GM21367 (cell line): ENCODE results near the gene AP1B1.
A peak's percentile ranks its signal among the peaks of the same experiment; 100 is the strongest.
"Not testable (repeated sequence)": the region's sequence is repeated elsewhere in the genome, so short reads cannot be mapped to it uniquely, and the experiment has no call there.

Source experiments
- ATAC-seq: cut with Tn5 transposase; IDR thresholded peaks from one replicate; pipeline ENCODE4 v1.9.1; 2021; ENCODE audit not compliant: unreplicated experiment

AP1B1 gene

DNA sequence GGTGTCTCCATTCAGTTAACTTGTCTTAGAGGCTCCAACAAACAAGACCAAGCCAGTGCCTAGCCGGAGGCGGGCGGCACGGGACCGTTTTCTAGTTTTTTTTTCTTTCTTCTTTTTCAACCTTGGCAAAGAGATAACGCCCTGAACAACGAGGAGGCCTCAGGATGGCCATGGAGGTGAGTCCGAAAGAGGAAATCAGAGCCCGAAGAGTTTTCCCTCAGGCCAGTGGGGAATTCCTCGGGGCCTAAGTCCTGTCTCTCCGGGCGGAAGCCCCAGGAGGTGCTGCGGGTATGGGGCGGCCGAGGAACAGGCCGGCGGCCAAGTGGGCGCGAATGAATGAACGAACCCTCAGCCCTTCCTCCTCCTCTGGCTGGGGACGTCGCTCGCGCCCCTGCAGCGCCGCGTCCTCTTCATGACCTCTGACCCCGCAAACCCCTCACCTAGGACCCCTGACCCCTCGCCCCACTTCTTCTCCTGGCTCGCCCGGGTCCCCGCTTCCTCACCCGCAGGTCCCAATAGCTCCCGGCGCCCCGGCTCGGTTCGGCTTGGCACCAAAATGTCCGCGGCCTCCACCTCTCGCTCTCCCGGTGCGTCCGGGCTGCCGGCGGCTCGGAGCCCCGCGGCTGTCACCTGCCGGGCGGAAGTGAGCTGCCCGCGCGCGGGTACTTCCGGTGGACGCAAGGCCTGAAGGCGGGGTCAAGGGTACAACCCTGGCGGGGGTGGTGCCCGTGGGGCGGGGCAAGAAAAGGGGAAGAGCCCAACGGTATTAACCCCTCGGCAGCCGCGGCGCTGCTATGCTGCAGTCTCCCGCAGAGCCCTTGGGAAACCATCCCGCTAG is at the start of gene AP1B1:
Gene AP1B1, minus strand, starts transcription at position 650 of the 838 bp plus-strand sequence. CDS start 21,327 bp downstream, outside the sequence.
- ATAC-seq: peak; percentile 68

DNA sequence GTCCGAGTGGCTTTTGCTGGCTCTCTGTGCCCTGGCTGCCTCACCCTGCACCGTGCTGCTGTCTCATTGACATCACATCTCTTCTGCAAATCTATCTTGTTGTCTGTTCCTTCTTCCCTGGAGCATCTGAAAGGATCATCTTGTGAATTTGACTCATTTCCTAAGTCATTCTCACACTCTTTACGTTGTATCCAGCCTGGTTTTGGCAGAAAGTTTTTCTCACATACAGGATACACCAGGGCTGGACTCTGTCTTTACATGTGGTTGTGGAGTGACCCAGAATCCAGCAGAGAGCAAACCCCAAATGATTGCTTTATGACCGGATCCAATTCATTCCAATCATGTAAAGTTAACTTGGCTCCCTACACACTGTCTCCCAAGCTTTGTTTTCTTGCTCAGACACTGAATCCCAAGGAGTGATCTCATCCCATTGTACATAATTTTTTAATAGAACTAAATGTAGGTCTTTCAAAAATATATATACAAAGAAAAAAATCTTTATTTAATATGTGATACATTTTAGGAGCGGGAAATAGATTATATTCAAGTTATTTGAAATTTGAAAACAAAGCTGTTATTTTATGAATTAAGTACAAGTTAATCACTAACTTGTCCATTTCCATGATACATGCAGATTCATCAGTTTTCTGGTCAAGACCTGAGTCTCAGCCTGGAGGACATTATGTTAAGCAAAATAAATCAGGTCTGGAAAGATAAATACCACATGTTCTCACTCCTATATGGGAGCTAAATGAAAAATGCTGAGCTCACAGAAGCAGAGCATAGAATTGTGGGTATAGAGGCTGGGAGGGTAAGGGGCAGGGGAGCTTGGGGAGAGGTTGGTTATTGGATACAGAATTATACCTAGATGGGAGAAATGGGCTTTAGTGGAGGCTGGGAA is 47.1 kb upstream of the AP1B1 start:
- ATAC-seq: no peak

DNA sequence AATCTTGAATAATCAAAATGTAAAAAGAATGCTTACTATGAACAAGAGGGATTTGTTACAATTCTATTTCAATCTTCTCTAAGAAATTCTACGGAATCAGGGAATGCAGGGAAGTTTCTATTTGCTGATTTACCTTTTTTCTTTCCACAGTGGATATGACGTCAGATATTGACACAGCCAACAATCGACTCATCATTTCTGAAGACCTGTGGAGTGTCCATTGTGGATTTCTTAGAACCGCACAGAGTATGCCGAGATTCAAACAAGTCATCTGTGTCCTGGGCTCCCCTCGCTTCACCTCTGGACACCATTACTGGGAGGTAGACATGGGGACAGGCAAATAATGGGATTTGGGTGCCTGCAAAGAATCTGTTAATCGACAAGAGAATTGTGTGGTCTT is 45.9 kb upstream of the AP1B1 start:
- no peak for ATAC-seq

DNA sequence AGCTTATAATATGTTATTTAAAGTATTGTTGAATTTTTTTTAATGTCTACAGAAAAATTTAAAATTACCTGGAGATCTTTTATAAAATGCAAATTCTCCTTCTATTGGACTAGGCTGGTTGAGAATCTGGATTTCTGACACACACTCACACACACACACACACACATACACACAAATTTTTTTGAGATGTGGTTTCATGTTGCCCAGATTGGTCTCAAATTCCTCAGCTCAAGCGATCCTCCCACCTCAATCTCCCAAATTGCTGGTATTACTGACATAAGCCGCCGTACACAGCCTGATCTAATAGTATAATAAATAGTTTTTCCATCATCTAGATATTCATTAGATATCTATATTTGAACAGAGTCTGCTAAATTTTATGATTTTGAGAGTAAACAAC is 45.5 kb upstream of the AP1B1 start:
- no peak for ATAC-seq

DNA sequence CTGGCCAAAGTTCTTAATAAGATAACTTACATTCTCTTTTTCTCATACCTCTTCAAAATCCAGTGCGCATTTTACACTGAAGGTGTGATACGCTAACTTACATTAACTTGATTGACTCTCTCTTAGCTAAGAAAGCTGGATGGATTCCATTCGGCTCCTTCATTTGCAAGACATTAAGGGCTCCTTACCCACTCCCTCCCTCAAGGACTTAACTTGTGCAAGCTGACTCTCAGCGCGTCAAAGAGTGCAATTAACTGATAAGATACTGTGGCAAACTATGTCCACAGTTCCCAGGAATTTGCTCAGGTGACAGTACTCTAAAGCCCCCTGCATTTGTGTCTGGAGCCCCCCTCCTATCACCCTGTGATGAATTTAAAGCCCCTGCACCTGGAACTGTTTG is 43.6 kb upstream of the AP1B1 start:
- no peak for ATAC-seq

DNA sequence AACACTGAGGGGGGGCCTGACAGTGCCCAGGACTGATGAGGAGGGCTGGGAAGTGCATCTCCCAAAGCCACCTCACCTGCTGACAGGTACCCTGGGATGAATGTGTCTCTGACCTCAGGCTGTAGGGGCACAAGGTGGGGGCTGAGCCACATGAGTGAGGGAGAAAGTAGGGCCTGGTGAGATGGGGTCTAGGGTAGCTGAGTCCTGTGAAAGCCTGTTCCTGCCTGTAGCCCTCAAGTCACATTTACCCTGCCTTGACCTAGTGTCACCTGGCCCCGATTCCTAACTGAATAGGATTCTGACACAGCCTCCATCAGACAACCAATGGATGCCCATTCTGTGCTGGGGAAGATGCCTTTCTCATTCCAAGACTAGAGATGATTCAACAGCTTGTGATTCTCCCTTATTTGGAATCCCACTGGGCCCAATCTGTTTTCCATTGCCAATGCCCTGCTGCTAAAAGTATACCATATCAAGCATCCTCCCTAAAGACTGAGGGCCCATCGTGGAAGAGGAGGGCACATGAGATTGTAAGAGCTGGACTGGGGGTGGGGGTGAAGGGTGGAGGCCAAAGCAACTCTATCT is 38.9 kb upstream of the AP1B1 start:
- no peak for ATAC-seq

DNA sequence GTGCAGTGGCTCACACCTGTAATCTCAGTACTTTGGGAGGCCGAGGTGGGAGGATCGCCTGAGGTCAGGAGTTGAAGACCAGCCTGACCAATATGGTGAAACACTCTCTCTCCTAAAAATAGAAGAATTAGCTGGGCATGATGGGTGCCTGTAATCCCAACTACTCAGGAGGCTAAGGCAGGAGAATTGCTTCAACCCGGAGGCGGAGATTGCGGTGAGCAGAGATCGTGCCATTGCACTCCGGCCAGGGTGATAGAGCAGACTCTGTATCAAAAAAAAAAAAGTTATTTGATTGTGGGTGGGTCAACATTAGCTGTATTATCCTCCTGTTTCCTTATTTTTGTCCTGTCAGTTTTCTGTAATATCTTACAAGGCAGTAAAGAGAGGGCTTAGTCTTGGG is 38.1 kb upstream of the AP1B1 start:
- ATAC-seq: no peak

DNA sequence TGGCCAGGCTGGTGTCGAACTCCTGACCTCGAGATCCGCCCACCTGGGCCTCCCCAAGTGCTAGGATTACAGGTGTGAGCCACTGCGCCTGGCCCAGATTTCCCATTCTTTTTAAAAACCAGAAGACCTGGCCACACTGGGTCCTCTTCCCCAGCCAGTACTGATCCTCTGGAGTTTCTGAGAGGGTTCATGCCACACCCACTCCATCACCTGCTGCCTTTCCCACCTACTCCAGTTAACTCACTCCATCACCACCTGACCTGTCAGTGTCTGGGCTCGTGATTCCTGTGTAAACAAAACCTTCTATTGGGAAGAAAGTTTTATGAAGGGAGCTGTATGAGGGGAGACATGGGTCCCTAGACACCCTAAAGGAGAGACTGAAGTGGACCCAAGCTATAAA is 30.3 kb upstream of the AP1B1 start:
- not testable (repeated sequence) for ATAC-seq

DNA sequence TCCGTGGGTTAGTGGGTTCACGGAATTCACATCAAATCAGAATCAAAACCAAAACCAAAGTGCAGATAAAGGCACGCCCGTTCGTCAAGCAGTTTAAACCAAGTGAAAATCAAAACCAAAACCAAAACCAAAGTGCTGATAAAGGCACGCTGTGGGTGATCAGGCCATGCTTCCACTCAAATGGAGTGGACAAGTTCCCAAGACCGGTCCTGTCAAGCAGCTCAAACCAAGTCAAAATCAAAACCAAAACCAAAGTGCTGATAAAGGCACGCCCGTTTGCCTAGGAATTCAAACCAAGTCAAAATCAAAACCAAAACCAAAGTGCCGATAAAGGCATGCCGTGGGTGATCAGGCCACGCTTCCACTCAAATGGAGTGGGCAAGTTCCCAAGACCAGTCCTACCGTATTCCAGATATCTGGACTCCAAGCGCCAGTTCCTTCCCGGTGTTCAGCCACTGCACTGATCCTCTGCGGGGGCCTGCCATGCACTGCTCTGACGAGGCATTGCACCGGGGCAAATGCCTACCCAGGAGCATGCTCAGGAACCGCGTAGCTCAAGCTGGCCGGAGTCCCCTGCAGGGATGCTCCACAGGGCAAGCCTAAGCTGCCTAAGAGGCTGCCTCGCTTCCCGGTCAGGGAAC is 26.7 kb upstream of the AP1B1 start:
- ATAC-seq: not testable (repeated sequence)

DNA sequence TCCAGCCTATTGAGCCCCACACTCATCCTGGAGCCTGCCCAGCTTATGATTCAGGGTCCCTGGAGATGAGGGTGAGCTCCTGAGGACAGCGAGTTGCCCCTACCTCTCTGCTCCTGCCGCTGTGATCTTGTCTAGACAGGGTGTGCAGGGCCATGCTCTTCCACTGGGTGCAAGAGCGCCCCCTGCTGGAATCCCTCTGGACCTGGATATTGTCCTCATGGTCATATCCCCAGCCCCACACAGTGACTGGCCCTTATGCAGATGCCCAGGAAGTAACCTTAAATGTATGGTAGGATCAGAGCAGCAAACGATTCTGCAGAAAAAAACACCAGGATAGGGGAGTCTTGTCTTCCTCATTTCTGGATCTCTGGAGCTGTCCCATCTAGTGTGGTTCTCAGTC is 24.4 kb upstream of the AP1B1 start:
- ATAC-seq: not testable (repeated sequence)

DNA sequence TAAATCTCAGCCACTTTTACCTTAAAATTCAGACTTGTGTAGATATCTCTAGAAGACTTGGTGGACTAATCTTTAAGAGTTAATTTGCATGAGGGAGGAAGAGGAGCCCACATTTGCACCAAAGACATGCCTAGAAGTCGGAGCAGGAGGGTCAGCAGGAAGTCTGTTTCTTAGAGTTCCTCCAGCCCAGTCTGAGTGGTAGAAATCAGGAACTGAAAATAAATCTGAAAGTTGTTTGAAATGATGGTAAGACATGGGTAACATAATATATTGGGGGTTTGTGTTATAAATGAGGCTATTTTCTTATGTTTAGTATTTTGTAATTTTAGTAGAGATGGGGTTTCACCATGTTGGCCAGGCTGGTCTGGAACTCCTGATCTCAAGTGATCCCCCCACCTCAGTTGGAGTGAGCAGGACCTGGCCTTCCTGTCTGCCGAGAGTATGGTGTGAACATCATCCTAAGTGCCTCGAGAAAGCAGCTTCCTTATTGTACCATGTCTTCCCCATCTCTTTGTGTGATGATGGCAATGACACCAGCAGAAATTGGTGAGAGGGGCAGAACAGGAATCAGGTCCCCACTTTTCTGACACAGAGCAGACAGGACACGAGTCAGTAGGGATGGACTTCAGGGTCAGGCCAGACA is 23.3 kb upstream of the AP1B1 start:
- not testable (repeated sequence) for ATAC-seq

DNA sequence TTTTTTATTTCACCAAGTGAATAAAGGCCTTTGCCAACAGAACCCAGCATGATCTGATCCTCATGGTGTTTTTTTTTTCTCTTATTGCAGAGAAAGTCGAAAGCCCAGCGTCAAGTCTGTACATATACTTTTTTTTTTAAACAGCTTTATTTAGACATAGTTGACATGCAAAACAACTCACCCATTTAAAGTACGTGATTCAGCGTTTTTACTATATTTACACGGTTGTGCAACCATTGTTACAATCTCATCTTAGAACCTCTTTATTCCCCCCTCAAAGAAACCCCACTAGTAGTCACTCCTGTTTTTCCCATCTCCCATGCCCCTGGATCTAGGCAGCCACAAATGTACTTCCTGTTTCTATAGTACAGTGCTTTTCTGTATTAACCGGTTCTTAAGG is 20.6 kb upstream of the AP1B1 start:
- ATAC-seq: no peak

DNA sequence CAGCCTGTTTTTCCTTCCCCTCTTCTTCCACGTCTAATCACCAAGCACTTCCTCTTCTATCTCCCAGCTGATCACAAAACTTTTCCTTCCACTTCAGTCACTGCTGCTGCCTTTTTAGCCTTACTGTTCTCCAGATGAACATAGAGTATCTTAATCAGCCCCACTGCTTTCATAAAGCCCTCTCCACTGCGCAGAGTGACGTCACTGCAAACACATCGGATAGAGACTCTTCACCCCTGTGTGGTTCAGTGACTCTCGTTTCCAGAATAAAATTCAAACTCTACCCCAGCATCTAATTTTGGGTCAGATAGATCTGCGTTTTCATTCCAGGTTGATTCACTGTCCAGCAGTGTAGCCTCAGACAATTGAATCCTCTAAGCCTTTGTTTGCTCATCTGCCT is 13.2 kb upstream of the AP1B1 start:
- ATAC-seq: not testable (repeated sequence)

DNA sequence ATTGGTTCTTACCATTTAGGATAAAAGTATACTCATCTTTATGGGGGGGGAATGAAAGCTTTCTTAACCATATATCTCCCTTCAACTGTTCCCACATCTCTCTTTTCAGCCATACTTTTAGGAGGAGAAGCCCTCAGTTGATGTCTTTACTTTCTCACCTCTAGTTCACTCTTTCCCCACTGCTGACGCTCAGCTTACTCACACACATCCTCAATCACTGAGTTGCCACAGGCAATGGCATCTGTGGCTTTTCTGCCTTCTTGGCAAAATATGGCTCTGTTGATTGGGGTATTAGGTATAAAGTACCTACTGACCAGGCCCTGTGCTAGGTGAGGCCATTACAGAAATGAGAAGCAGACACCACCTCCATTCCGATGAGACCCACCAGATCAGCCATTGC is 12.2 kb upstream of the AP1B1 start:
- ATAC-seq: no peak

DNA sequence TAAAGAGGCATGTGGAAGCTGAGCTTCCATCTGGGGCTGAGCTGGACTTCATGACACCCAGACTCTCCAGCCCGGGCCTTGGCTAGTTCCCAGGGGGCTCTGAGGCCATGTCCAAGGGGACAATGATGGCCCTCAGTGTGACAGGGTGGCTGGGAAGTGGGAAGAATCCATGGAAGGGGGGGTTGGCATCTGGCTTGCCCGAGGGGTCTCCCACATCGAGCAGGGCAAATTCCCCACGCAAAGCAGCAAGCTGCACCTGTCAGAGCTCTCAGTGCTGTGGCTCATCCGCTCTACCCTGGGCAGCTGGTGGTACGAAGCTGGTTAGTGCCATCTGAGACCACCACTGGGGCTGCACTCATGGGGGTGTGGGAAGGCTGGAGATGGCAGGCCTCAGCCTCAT is 9.4 kb upstream of the AP1B1 start:
- no peak for ATAC-seq

DNA sequence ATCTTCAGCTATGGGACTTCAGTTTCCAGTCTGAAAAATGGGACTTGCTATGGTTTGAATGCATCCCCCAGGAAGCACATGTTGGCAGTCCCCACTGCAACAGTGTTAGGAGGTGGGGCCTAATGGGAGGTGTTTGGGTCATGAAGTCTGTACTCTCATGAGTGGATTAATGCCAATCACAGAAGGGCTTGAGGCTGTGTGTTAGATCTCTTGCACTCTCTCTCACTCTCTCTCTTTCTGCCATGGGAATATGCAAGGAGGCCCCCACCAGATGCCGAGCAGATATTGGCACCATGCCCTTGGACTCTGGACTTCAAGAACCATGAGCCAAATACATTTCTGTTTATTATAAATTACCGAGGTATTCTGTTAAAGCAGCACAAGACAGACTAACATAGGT is 7.8 kb upstream of the AP1B1 start:
- ATAC-seq: no peak

DNA sequence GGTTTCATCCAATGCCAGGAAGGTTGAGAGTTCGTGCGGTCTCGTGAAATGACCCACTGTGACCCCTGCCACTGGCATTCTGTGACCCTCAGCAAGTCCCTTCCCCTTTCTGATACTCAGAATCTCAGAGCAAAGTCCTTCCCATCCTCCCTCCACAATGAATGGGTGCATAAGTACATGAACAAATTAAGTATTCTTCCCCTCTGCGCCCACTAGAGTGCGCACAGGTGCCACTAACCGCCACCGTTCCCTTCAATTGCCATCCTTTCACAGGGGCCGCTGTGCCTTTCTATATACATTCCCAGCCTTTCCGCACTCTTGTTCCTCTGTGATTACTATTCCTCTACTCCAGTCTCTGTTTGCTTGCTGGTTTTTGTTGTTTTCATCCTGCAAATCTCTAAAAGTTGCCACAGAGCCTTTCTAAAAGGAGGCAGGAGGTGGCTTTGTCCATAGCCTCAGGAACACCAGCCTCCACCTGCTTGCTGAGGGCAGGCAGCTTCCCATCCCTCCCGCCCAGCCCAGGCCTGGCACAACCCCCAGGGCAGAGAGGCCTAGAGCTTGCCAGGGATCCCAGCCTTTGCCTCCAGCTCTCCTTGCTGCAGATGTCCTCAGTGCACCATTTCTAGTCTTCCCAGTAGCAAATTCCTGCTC is 6.7 kb upstream of the AP1B1 start:
- ATAC-seq: peak; percentile 55

DNA sequence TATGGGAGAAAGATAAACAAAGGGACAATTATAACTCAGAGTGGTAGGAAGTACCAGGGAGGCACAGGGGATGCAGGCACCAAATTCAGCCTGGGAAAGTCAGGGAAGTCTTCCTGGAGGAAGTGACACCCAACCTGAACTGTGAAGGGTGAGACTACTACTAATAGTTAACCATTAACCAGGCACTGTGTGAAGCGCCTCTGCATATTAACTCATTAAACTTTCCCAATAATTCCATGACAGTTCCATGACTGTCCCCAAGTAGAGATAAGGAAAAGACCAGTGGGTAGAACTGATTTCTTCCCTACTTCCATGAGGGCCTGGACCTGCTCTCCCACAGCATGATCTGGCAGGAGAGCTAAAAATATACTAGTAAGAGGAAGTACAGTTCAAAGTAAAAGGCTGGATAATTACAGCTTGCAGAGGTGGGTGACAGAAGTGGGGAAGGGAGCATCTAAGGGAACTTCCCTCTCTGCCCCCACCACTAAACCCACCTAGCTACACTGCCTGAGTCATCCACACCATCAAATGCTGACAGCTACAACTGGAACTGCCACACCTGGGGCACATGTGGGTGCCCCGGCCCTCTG is 4.7 kb upstream of the AP1B1 start:
- no peak for ATAC-seq

DNA sequence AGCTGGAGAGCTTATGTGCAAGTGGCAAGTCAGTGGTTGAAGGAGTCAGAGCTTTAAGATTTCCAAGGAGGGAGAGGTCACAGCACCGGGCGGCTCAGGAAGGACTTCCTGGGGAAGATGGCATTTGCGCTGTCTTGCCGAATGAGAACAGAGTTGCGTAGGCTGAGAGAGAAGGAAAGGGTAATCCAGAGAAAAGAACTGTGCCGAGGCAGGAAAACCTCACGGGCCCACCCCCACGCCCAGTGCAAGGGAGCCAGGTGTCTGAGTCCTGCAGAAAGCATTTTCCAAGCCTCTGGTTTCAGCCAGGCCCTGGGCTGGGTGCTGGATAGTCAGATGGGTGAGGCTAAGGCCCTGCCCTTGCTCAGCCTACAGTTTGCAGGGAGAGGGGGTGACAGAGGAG is 3.2 kb upstream of the AP1B1 start:
- ATAC-seq: no peak

DNA sequence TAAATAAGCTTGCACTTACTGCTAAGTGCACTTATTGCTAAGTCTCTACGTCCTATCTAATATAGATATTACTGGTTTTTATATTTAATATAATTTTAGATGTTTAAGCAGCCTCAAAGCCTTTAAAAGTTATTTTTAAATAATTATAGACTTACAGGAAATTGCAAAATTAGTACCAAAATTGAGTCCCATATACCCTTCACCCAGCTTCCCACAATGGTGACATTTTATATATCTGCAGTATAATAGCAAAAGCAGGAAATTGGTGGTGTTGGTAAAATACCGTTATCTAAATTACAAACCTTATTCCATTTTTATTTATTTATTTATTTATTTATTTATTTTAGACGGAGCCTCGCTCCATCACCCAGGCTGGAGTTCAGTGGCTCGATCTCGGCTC is 1.9 kb upstream of the AP1B1 start:
- no peak for ATAC-seq
